Stromal cell of bone marrow (primary cell): ENCODE data around the gene TRAF4.
"Not testable (repeated sequence)": the region's sequence is repeated elsewhere in the genome, so short reads cannot be mapped to it uniquely, and the experiment has no call there.

ENCODE experiments used
- DNase-seq: peaks from one replicate; pipeline ENCODE4 v3.0.0-alpha.2; 2012; ENCODE audit warnings: low read depth

TRAF4 gene

DNA sequence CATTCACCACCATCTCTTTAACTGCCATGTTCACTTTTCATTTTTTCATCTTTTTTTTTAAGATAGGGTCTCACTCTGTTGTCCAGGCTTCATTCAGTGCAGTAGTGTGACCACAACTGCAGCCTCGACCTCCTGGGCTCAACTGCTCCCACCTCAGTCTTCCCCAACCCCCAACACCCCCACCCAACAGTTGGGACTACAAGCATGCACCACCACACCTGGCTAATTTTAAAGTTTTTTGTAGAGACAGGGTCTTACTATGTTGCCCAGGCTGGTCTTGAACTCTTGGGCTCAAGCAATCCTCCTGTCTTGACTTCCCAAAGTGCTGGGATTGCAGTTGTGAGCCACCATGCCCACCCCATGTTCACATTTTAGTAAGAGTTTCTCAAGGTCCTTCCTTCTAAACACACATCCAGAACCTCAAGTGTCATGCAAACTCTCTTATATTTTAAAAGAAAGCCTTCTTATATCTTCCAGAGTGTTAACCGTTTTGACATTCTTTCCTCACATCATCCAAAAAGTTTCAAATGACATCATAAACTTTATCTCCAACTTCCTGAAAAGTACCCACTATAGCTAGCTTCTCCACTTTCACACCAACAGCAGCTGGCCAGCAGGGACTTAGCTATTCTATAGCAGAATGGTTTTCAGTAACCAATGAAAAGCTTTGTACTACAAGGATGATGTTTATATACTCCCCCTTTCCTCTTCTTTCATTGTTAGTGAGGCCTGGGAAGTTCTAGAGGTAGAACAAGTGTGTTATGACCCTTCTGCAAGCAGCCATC lies 49.3 kb downstream of the TRAF4 start:
- DNase-seq, result no peak

GRCh38 chr17:28794846-28795441 lies 51.1 kb downstream of the TRAF4 start:
- DNase-seq, result not testable (repeated sequence)

- no peak for DNase-seq
Observed at GRCh38 chr17:28796062-28796461, 52.3 kb downstream of the TRAF4 start.
